GM23338 (cell line): Measurements from ENCODE around the gene TNFAIP1. TPM values are rescaled to one million over a fixed set of nuclear protein-coding genes. Genes with fewer than 3 reads are reported as not detected.

ENCODE experiments used
- ATAC-seq: fragments of 200-7000 bp; cut with Tn5 transposase; 3 replicates; pipeline ENCODE4 v1.9.1; 2020
- DNase-seq: peaks from one replicate; pipeline ENCODE4 v3.0.0-alpha.2; 2015; ENCODE audit warnings: low spot score
- H2AFZ ChIP-seq: fragments of 200-600 bp; sonication (generic); 2 replicates; pipeline ENCODE4 v1.8.0; 2016; ENCODE audit warnings: antibody characterized with exemption, mild to moderate bottlenecking, moderate library complexity
- H3F3A ChIP-seq: fragments of 200-600 bp; sonication (generic); replicated peaks from 2 replicates; pipeline ENCODE4 v1.8.0; 2017; ENCODE audit warnings: antibody characterized with exemption, mixed run types, low read depth
- H3K27ac ChIP-seq: fragments of 200-600 bp; sonication (generic); 2 replicates; pipeline ENCODE4 v1.6.1; 2016; ENCODE audit warnings: low read depth
- H3K27me3 ChIP-seq: fragments of 200-600 bp; sonication (generic); 2 replicates; pipeline ENCODE4 v1.8.0; 2016; ENCODE audit warnings: mild to moderate bottlenecking, mixed run types, moderate library complexity; ENCODE audit not compliant: insufficient read depth
- H3K36me3 ChIP-seq: fragments of 200-600 bp; sonication (generic); 2 replicates; pipeline ENCODE4 v1.8.0; 2016; ENCODE audit warnings: mild to moderate bottlenecking; ENCODE audit not compliant: insufficient read depth
- H3K4me1 ChIP-seq: fragments of 200-600 bp; sonication (generic); 2 replicates; pipeline ENCODE4 v1.8.0; 2016; ENCODE audit warnings: mild to moderate bottlenecking, moderate library complexity; ENCODE audit not compliant: insufficient read depth
- H3K4me2 ChIP-seq: fragments of 200-600 bp; sonication (generic); 2 replicates; pipeline ENCODE4 v1.7.1; 2017; ENCODE audit warnings: mixed run types
- H3K4me3 ChIP-seq: fragments of 200-600 bp; sonication (generic); 2 replicates; pipeline ENCODE4 v1.6.1; 2016; ENCODE audit warnings: mixed run types
- H3K79me2 ChIP-seq: fragments of 200-600 bp; sonication (generic); replicated peaks from 2 replicates; pipeline ENCODE4 v1.8.0; 2017; ENCODE audit warnings: mild to moderate bottlenecking; ENCODE audit not compliant: insufficient read depth
- H3K9me2 ChIP-seq: fragments of 200-600 bp; sonication (generic); 2 replicates; pipeline ENCODE4 v1.8.0; 2017; ENCODE audit not compliant: insufficient read depth
- H4K20me1 ChIP-seq: fragments of 200-600 bp; sonication (generic); replicated peaks from 2 replicates; pipeline ENCODE4 v1.8.0; 2017; ENCODE audit warnings: mild to moderate bottlenecking; ENCODE audit not compliant: insufficient read depth
- H3K27ac Mint-ChIP-seq: 2 replicates; pipeline ENCODE4 v1.8.0; 2020; ENCODE audit warnings: inconsistent platforms, mild to moderate bottlenecking, moderate library complexity, mixed read lengths
- H3K27me3 Mint-ChIP-seq: 3 replicates; pipeline ENCODE4 v1.8.0; 2022; ENCODE audit warnings: low read depth, mild to moderate bottlenecking, moderate library complexity, mixed read lengths, inconsistent platforms; ENCODE audit not compliant: insufficient read depth, poor library complexity
- H3K36me3 Mint-ChIP-seq: 3 replicates; pipeline ENCODE4 v1.8.0; 2021; ENCODE audit warnings: low read depth, mild to moderate bottlenecking, inconsistent platforms, moderate library complexity, mixed read lengths
- H3K4me1 Mint-ChIP-seq: 3 replicates; pipeline ENCODE4 v1.8.0; 2020; ENCODE audit warnings: mild to moderate bottlenecking, inconsistent platforms, mixed read lengths
- H3K4me3 Mint-ChIP-seq: 3 replicates; pipeline ENCODE4 v1.8.0; 2021; ENCODE audit warnings: moderate library complexity, mild to moderate bottlenecking, inconsistent platforms, mixed read lengths
- H3K9me3 Mint-ChIP-seq: 3 replicates; pipeline ENCODE4 v1.8.0; 2020; ENCODE audit warnings: moderate library complexity, mild to moderate bottlenecking, inconsistent platforms, mixed read lengths
- CREB1 ChIP-seq: fragments of 250-450 bp; sonication (Bioruptor Pico); IDR thresholded peaks from 2 replicates; pipeline ENCODE4 v1.5.0; 2020; ENCODE audit warnings: low read depth, mild to moderate bottlenecking, moderate library complexity
- CTCF ChIP-seq, 2 experiments: fragments of 200-600 bp in 1 of 2; sonication (generic) in 1 of 2; conservative IDR thresholded peaks; 2 replicates each; pipeline versions ENCODE4 v1.5.1 to v1.6.1; 2016 to 2017; ENCODE audit warnings: antibody characterized with exemption in 2 of 2, low read depth in 2 of 2, mild to moderate bottlenecking in 2 of 2, moderate library complexity in 1 of 2
- ETS1 ChIP-seq: IDR thresholded peaks from 2 replicates; pipeline ENCODE4 v1.6.1; 2016; ENCODE audit warnings: antibody characterized with exemption
- POLR2AphosphoS5 ChIP-seq: IDR thresholded peaks from 2 replicates; pipeline ENCODE4 v1.6.1; 2016; ENCODE audit warnings: antibody characterized with exemption, low read depth
- STAT1 ChIP-seq: IDR thresholded peaks from one replicate; pipeline ENCODE4 v1.6.1; 2016; ENCODE audit warnings: antibody characterized with exemption; ENCODE audit not compliant: unreplicated experiment
- ZNF331 ChIP-seq: fragments of 250-450 bp; sonication (Bioruptor Pico); IDR thresholded peaks from 2 replicates; pipeline ENCODE4 v1.5.0; 2020; ENCODE audit warnings: low read depth, mild to moderate bottlenecking, moderate library complexity
- polyA plus RNA-seq: library from polyadenylated mRNA; unstranded; fragments of >200 nt; fragmentation: Nextera tagmentation; extraction: Ambion mirVana; gene quantifications from 2 replicates; pipeline ENCODE4 v1.2.1, GENCODE V29; 2016
- total RNA-seq: library from RNA; depleted of rRNA; stranded (reverse); fragments of >200 nt; shearing (Covaris generic); gene quantifications from 2 replicates; pipeline ENCODE4 v1.2.3, GENCODE V29; 2014

TNFAIP1 gene
- total and polyA plus RNA-seq, 2 experiments from 2014 or later: 6.3 to 13.1 TPM

- H4K20me1 ChIP-seq: no peaks in the 10 kb centered on the region
- Mint-ChIP-seq H3K4me1 (peaks cover 11% of the 10 kb centered on the region), H3K27ac (no peak overlapping the region), H3K4me3 (peak overlapping the region; percentile 59), H3K36me3 (no peaks in the 10 kb centered on the region; the same call in 2 of the 3 replicates), H3K9me3 (no peaks in the 10 kb centered on the region; the same call in 2 of the 3 replicates), H3K27me3 (peaks cover 65% of the 10 kb centered on the region)
- H3K4me1 ChIP-seq: peaks cover 11% of the 10 kb centered on the region; the same call in 1 of the 2 replicates
- H3K36me3 ChIP-seq: no peaks in the 10 kb centered on the region
- H3K27ac ChIP-seq: no peak overlapping the region
- TF ChIP-seq POLR2AphosphoS5 (0 out of 2 replicates have a peak, but pooled peaks have one; percentile 19), STAT1 (no peak), CTCF (conservative IDR thresholded peaks at IDR 0.05; ENCODE audit: low read depth in 2 of 2) (peak; percentile 68 to 94), ZNF331 (no peak)
- H3K4me2 ChIP-seq: peak overlapping the region; percentile 78
- 0 out of 2 replicates have a peak, but pooled peaks cover 7% of the 10 kb centered on the region for H3F3A ChIP-seq
- peak overlapping the region; percentile 90 for H2AFZ ChIP-seq
- peak; percentile 94 for DNase-seq
- H3K27me3 ChIP-seq: peaks cover 70% of the 10 kb centered on the region
- H3K9me2 ChIP-seq: no peaks in the 10 kb centered on the region
- ATAC-seq: peak; percentile 77
- peak overlapping the region; percentile 52 for H3K4me3 ChIP-seq
- no peaks in the 10 kb centered on the region for H3K79me2 ChIP-seq
These were observed 45.7 kb downstream of the TNFAIP1 start for GRCh38 chr17:28381141-28381825.

GRCh38 chr17:28384281-28385036, 48.9 kb downstream of the TNFAIP1 start:
- H3K4me1 ChIP-seq: peaks cover 11% of the 10 kb centered on the region; the same call in 1 of the 2 replicates
- Mint-ChIP-seq H3K27ac (no peak overlapping the region), H3K9me3 (no peaks in the 10 kb centered on the region; the same call in 2 of the 3 replicates), H3K4me3 (peak overlapping the region; percentile 87), H3K4me1 (peaks cover 11% of the 10 kb centered on the region), H3K27me3 (peaks cover 66% of the 10 kb centered on the region), H3K36me3 (no peaks in the 10 kb centered on the region; the same call in none of the 3 replicates)
- H3K4me3 ChIP-seq: peak overlapping the region; percentile 90
- peak overlapping the region; percentile 95 for H3K4me2 ChIP-seq
- no peak overlapping the region for H3K27ac ChIP-seq
- TF ChIP-seq ETS1 (no peak), CREB1 (CRISPR knock-in tag) (peak; percentile 9; the same call in 1 of the 2 replicates)
- 0 out of 2 replicates have a peak, but pooled peaks cover 7% of the 10 kb centered on the region for H3F3A ChIP-seq
- H3K9me2 ChIP-seq: no peaks in the 10 kb centered on the region
- H3K36me3 ChIP-seq: no peaks in the 10 kb centered on the region
- peak; percentile 49 for ATAC-seq
- H3K79me2 ChIP-seq: no peaks in the 10 kb centered on the region
- H3K27me3 ChIP-seq: peaks cover 71% of the 10 kb centered on the region
- DNase-seq: peak; percentile 66
- H2AFZ ChIP-seq: peak overlapping the region; percentile 96
- no peaks in the 10 kb centered on the region for H4K20me1 ChIP-seq
